NK-92 (cell line): ENCODE measurements around the gene AGRN.
"Not testable (repeated sequence)": the region's sequence is repeated elsewhere in the genome, so short reads cannot be mapped to it uniquely, and the experiment has no call there.

Experiments
- DNase-seq: peaks from one replicate; lab custom pipeline; 2025; ENCODE audit not compliant: unreplicated experiment; lab: John Stamatoyannopoulos, UW

The AGRN gene

DNA sequence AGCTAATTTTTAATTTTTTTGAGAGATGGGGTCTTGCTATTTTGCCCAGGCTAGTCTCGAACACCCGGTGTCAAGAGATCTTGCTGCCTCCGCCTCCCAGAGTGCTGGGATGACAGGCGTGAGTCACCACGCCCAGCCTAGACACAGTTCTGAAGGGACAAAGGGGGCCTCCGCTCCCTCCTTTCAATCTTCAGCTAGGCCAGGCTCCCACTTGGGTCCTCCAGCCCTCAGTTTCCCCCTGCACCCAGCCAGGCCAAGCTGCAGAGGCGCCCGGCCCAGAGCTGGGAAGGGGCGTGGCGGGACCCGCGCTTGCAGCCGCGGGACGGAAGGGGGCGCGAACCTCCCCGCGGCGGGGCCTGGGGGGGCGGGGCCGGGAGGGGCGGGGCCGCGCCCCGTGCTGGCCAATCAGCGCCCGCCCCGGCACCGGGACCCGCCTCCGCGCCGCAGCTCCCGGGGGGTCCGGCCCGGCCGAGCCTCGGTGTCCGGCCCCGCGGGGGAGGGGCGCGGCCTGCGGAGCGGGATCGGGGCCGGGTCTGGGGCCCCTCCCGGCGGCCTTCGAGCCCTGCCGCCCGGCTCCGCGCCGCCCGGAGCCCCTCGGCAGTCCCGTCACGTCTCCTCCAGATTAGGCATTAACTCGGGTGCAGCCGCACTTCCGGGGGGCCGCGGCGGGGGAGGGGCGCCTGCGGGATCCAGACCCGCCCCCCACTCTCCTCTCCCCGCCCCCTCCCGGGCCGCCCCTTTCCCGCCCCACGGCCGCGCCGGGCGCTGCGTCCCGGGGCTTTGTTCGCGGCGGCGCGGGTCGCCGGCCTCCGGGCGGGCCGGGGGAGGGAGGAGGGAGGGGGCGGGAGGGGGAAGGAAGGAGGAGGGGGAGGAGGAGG, 559 bp upstream of the AGRN start:
- no peak for DNase-seq

DNA sequence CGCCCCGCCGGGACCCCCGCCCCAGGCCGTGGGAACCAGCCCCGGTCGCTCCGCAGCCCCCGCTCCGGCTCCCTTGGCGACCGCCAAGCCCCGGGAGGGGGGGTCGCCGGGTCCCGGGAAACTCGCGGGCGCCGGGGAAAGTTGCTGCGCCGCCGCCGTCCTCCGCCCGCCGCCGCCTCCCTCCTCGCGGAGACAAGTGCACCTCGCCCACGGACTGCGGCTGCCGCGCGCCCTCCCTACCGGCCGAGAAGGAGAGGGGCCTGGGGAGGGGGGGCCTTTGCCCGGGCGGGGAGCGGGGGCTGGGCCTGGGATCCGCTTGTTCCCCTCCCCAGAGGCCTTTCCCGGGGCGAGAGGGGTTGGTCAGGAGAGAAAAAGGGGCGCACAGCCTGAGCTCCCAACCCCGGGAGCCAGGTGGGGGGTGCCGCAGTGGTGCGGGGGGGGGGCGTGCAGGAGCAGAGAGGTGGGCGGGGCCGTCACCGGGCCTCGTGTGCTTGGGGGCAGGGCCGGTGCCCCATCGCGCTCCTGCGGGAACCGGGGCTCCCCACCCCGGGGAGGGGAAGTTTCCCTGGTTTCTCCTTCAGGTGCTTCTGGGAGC, 592 bp downstream of the AGRN start:
- no peak for DNase-seq

DNA sequence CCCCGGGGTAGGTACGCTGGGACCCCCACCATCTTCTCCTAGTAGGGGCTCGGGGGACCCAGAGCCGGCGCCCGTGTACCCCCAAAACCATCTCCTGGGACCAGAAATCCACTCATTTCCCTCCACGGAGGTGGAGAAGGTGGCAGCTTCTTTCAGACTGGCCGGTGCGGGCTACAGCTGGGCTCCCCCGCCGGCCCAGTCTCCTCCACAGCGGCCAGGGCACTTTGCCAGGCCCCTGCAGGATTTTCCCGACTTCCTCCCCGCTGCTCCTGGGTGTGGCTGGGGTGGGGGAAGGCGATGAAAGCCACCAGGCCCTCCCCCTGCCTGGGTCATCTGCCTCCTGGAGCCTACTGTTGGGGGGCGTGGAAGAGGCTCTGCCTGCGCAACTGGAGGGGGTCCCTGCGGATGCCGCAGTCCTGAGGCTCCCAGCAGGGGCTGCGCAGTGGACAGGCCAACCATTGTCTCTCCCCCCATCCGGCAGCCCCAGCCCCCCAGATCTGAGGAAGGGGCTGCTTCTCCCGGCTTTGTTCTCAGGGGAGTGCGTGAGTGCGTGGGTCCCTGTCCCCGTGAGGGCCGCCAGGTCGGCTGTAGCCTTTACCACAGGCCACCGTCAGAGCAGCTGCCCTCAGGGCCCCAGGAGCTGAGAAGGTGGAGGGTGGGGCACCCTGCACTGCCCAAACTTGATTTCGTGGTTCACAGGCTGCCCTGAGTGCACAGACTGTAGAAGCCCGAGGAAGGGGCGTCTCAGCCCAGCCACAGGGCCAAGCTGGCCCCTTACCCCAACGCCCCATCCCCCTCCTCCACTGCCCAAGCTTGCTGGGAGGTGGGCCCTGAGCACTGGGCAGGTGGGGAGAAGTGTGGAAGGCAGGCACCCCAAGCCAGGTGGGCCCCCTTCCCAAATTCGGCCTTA, 1.3 kb downstream of the AGRN start:
- DNase-seq: no peak

DNA sequence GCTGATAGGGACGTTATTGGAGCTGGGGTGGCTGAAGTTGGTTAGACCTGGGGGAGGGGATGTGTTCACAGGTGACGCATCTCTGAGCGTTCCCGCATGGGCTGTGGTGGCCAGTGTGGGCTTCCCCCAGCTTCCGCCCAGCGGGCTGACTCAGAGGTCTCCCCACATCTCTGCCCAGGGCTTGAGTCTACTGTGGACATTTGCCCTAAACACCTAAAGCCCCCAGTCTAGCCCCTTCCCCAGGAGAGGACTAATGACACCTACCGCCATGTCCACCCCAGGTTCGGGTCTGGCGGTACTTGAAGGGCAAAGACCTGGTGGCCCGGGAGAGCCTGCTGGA, 2.0 kb downstream of the AGRN start:
- DNase-seq: no peak

DNA sequence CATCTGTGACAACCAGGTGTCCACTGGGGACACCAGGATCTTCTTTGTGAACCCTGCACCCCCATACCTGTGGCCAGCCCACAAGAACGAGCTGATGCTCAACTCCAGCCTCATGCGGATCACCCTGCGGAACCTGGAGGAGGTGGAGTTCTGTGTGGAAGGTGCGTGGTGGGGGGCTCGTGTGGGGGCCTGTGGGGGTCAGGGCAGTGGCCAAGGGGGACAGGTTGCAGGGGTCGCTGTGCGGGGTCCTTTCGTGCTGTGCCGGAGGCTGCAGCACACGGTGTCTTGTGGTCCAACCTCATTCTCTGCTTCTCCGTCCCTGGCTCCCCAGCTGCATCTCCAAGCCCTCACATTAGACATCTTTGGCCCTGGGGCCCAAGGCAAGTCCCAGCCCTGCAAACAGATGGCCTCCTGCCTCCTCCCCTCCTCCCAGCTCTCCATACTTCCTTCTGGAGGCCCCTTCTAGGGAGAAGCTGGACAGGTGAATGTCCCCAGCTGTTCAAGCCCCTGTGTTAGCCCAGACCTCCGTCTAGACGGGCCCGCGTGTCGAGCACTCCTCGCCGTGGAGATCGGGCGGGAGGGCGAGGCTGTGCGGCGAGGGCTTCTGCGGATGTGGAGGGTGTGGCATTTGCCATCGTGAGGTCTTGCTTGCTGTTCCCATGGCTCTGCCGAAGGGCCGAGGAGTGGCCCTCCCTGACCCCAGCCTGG, 2.5 kb downstream of the AGRN start:
- no peak for DNase-seq

DNA sequence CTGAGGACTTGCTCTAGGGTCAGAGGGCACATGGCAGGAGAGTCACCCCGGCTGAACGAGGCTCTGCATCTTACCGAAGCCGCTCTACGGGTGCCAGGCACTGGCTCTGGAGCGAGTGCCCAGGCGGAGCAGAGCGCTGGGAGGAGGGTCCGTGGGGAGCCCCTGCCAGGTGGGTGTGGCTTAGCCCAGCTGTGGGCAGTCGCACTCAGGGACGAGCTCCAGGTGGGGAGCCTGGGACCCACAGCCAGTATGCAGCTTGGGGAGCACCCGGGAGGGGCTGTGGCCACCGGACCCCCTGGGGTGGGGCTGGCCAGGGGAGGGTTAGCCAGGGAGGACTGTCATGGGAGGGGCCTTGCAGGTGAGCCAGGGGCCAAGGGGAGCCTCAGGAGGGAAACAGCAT, 3.8 kb downstream of the AGRN start:
- no peak for DNase-seq

DNA sequence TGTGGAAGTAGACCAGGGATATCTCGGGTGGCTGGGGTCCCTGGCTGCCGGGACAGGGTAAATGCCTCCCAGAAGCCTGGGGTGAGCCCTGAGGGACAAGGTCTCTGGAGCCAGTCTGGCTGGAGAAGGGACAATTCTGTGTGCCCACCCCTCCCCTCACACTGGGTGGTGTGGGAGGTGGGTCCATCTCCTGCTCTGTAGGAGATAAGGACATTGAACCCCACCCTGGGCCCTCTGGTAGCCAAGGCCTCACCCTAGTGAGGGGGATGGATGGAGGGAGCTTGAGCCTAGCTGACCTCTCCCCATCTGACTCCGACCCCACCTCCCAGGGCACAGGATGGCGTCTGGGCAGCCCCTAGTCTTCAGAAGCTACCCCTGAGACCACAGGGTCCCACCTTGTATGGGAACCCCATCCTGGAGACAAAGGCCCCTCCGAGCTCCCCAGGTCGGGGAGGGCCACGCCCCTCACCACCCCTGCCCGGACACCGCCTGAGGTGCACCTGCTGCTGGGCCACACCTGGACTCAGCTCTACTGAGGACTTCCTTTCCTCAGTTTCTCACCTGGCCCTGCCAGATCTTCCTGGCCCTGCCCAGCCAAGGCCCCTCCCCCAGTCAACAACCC, 4.3 kb downstream of the AGRN start:
- DNase-seq: no peak

DNA sequence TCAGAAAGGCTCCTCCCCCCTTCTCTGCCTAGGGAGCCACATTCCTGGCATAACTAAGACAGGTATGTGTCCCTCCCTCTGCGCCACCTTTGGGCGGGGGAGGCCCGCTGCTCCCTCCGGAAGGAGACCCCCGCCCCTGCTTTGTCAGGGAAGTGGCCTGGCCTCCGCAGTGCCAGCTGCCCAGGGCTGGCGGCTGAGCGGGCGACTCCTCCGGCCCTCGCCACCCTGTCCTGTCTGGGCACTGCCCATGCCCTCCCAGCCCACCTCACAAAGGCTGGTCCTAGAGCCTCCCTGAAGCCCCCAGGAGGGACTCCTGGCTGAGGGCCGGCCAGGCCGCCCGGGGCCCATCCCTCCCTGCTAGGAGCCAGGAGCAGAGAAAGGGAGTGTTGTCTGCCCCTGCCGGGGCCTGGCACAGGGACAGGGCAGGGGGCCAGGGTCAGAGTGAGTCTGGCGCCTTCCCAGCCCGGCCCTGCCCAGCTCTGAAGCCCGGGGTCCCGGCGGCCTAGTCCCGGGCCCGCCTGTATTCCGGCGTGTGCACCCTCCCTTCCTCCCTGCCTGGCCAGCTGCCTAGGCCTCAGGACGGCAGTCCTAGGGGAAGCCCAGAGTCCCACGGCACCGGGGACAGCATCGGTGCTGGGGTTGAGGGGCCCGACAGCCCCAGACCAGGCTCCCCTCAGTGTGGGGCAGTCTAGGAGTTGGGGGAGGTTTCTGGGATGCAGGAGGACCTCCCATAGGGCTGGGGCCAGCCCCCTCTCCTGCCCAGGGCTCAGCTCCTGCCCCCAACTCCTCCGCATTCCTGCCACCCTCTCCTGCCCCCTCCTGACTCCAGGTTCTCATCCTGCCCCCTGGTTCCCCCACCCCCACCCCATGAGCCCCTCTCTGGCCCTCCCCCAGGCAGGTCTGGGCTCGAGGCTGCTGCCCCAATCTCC, 5.1 kb downstream of the AGRN start:
- no peak for DNase-seq

DNA sequence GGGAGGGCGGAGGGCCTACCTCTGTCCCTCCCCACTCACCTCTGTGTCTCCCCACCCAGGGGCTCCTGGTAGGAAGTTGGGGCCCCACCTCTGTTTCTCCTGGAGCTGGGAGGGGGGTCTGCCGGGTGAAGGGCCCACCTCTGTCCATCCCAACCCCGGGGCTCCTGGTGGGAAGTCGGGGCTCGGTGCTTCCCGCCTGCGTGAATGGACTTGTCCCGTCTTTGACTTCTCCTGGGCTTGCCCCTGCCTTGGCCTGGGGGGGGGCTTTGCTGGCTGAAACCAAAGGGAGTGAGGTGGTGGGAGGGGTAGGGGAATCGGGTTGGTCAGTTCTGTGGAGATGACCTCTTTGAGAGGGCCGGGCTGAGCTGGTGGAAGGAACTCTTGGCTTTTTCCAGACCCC, 5.8 kb downstream of the AGRN start:
- no peak for DNase-seq

DNA sequence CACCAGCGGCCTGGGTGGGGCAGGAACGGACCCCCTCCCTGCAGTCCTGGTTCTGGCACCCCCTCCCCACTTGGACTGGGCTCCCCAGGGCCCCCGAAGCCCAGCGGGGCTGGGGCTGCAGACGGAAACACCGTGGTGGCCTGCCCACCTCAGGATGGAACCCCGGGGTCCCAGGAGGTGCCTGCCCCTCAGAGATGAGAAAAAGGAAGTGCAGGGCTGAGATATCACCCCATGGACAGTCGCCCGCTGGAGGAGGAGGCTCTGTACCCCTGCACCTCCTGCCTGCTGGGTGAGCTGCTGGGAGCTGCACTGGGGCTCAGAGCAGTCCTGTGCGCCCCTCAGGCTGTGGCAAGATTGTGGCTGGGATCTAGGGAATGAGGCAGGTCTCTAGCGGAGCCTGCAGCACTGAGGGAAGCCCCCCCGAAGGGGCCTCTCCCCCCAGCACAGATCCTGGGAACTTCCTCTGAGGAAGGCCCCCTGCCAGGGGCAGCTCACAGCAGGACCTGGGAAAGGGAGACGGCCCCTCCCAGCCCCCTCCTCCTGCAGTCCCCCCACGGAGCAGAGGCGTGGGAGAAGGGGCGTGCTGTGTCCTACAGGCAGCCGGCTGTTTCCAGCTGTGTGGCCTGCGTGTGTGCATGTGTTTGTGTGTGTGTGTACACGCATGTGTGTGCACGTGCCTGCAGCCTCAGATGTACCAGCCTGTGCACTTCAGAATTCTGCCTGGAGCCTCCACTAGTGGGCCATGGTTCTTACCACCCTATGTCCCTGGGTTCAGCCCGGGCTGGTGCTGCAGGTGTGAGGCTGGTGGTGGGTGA, 6.9 kb downstream of the AGRN start:
- no peak for DNase-seq

DNA sequence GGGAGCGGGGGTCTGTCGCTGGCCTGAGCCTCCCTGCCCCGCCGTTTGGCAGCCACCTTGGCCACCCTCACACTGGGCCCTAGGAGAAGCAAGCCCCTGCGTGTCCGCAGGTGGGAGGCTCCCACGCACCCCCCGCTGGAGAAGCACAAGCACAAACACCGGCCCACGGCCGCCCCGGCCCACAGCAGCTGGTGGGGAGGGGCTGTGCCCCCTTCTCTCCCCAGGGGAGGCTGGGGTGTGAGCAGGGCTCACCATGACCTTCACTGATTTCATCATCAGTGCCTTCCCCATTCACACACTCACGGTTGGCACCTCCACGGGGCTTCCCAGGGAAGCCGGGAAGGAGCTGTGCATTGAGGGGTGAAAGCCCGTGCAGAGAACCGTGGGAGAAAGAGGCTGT, 7.9 kb downstream of the AGRN start:
- DNase-seq: no peak

DNA sequence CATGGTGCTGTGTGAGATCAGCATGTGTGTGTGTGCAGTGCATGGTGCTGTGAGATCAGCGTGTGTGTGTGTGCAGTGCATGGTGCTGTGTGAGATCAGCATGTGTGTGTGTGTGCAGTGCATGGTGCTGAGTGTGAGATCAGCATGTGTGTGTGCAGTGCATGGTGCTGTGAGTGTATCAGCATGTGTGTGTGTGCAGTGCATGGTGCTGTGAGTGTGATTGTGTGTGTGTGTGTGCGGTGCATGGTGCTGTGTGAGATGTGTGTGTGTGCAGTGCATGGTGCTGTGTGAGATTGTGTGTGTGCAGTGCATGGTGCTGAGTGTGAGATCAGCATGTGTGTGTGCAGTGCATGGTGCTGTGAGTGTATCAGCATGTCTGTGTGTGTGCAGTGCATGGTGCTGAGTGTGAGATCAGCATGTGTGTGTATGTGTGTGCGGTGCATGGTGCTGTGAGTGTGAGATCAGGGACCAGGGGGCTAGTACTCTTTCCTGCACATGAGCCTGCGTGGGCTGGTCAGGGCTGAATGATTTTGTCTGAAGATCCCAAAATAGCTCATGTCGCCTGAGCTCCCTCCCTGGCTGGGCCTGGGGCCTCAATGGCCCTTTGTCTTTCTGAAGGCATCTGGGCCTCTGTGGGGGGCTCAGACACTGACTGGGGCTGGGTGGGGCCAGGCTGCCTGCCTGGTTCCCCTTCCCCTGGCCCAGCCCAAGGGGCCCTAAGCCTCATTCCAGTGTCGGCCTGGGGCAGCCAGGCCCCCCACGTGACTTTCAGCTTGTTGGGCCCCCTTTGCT, 11.1 kb downstream of the AGRN start:
- not testable (repeated sequence) for DNase-seq

DNA sequence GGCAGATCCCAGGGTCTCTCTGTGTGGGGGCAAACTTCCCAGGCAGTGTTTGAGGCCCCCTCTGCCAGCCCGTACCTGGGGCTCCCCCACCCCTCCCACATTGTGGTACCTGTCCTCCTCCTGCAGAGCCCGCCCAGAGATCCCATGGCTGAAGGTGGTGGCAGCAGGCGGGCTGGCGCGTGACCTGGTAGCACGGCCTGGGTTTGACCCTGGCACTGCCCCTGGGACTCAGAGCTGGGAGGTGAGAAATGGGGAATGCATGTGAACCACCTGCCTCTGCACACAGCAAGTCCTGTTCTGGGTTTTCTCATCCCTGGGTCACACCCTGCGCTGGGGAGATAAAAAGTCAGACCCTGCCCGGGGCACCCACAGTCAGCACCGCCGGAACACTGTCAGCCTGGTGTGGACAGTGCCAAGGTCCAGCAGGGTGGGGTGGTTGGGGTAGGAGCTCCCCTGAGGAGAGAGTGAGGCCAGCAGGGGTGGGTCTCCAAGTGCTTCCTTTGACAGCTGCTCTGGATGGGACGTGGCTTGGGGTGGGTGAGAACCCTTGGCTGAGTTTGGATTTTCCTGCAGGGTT, 11.8 kb downstream of the AGRN start:
- no peak for DNase-seq

DNA sequence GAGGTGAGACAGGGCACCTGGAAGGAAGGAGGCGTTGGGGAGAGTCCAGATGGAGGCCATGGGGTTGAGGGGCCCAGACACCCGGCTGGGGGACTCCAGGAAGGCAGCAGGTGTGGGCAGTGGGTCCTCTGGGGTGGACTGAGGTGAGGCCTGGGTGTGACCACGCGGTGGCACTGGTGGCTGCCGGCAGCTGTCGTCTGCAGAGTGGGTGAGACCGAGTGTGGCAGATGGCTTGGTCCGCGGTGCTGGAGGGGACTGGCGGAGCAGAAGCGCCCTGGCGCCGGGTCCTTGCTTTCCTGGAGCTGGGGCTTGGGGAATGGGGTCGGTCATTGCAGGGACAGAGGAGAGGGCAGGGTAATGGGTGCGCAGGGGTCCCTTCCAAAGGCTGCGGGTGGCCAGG, 12.5 kb downstream of the AGRN start:
- DNase-seq: no peak

DNA sequence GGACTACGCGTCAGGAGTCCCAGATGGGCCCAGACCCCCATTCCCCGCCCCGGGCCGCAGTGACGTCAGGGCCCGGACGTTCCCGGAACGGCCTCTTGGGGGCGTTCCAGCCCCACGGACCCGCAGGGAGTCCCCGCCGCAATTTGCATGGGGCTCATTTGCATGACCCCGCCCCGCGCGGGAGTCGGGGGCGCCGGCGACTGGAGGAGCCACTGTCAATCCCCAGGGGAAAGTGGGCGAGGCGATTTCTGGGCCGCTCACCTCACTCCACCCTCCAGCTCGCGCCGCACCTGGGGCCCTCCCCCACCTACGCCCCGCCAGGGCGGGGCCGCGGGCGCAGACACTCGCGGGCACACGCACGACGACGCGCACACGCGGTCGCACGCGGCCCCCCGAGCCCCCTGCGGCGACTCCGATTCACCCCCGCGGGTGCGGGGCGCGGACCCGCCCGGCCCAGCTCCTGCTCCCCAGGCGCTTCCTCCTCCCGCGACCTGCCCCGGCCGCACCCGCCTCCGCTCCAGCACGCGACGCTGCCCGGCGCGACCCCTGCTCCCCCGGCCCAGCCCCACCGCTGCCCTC, 13.2 kb downstream of the AGRN start:
- no peak for DNase-seq

DNA sequence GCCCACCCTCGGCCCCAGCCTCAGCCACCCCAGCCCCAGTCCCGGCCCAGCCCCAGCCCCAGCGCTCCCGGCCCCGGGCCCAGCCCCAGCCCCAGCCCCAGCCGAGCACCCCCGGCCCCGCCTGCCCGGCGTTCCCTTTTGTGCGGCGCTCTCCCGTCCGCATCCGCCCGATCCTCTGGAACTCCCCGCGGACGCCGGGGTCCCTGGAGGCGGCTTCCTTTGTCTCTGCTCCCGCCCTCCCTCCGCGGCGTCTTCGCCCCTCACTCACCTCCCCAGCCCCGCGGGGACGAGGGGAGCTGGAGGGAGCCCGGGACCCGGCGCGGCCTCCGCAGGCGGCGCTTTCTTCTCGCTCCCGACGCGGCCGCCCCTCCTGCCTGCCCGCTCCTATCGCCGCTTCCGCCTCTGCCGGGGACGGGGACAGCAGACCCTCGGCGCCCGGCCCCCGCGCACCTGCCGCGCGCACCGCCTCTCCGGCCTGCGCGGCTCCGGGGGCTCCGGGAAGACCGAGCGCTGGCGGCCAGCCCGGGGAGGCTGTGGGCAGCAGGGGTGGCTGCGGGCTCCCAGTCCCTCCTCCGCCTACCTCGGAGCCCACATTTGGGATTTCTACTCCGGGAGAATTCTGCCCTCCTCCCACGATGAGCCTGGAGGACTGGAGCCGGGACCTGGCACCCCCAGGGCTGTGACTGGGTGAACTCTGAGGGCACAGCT, 14.0 kb downstream of the AGRN start:
- DNase-seq: no peak

DNA sequence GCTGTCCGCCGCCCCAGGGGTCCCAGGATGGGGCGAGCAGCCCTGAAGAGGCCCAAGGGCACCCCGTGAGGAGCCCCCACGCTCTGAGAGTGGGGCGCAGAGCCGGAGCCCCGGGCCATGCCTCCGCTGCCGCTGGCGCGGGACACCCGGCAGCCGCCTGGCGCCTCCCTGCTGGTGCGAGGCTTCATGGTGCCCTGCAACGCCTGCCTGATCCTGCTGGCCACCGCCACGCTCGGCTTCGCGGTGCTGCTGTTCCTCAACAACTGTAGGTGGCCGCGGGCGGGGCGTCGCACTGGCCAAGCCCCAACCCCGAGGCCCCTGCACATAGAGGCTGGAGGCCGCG, 14.5 kb downstream of the AGRN start:
- no peak for DNase-seq
